BLaER1 (cell line): Measurements from ENCODE around the gene C2CD2.

ENCODE experiments used
- H3K27ac ChIP-seq: shearing (Covaris generic); formaldehyde crosslinking; 2 replicates; pipeline ENCODE4 v1.8.1; 2022
- H3K27me3 ChIP-seq: shearing (Covaris generic); formaldehyde crosslinking; 2 replicates; pipeline ENCODE4 v1.8.1; 2022
- H3K36me3 ChIP-seq: shearing (Covaris generic); formaldehyde crosslinking; 2 replicates; pipeline ENCODE4 v1.8.1; 2022
- H3K4me1 ChIP-seq: shearing (Covaris generic); formaldehyde crosslinking; 2 replicates; pipeline ENCODE4 v1.8.1; 2022
- H3K4me2 ChIP-seq: shearing (Covaris generic); formaldehyde crosslinking; 2 replicates; pipeline ENCODE4 v1.8.1; 2022
- H3K4me3 ChIP-seq: shearing (Covaris generic); formaldehyde crosslinking; 2 replicates; pipeline ENCODE4 v1.8.1; 2022
- H3K9ac ChIP-seq: shearing (Covaris generic); formaldehyde crosslinking; 2 replicates; pipeline ENCODE4 v1.8.1; 2022
- H3K9me3 ChIP-seq: shearing (Covaris generic); formaldehyde crosslinking; 2 replicates; pipeline ENCODE4 v1.8.1; 2022
- H4K20me1 ChIP-seq: shearing (Covaris generic); formaldehyde crosslinking; 2 replicates; pipeline ENCODE4 v1.8.1; 2022
- Cebpa-rat ChIP-seq: shearing (Covaris generic); IDR thresholded peaks from 2 replicates; pipeline ENCODE4 v1.8.1; 2022

Gene C2CD2

GRCh38 chr21:41916888-41917433 is 36.9 kb downstream of the C2CD2 start:
- Histone ChIP-seq H3K4me1 (peaks cover 21% of the 10 kb centered on the region), H4K20me1 (no peaks in the 10 kb centered on the region), H3K36me3 (peaks cover 79% of the 10 kb centered on the region), H3K27me3 (no peaks in the 10 kb centered on the region), H3K9me3 (no peaks in the 10 kb centered on the region), H3K27ac (no peak overlapping the region), H3K9ac (no peak overlapping the region), H3K4me3 (no peak overlapping the region), H3K4me2 (no peak overlapping the region)
- TF ChIP-seq Cebpa-rat: no peak

- TF ChIP-seq Cebpa-rat: no peak
- H3K36me3 ChIP-seq: peaks cover 94% of the 10 kb centered on the region
- H3K4me3 ChIP-seq: no peak overlapping the region
- no peak overlapping the region for H3K27ac ChIP-seq
- no peaks in the 10 kb centered on the region for H3K27me3 ChIP-seq
- no peaks in the 10 kb centered on the region for H4K20me1 ChIP-seq
- H3K9me3 ChIP-seq: no peaks in the 10 kb centered on the region
- no peak overlapping the region for H3K4me2 ChIP-seq
- H3K9ac ChIP-seq: no peak overlapping the region
- peaks cover under 1% of the 10 kb centered on the region; the same call in 1 of the 2 replicates for H3K4me1 ChIP-seq
These were observed 38.9 kb downstream of the C2CD2 start for GRCh38 chr21:41914965-41915364.

GRCh38 chr21:41914358-41914757 is 39.5 kb downstream of the C2CD2 start:
- no peak overlapping the region for H3K9ac ChIP-seq
- H4K20me1 ChIP-seq: no peaks in the 10 kb centered on the region
- H3K27me3 ChIP-seq: no peaks in the 10 kb centered on the region
- TF ChIP-seq Cebpa-rat: no peak
- H3K27ac ChIP-seq: no peak overlapping the region
- peaks cover 94% of the 10 kb centered on the region for H3K36me3 ChIP-seq
- H3K4me2 ChIP-seq: no peak overlapping the region
- H3K4me1 ChIP-seq: no peaks in the 10 kb centered on the region; the same call in 1 of the 2 replicates
- H3K4me3 ChIP-seq: no peak overlapping the region
- no peaks in the 10 kb centered on the region for H3K9me3 ChIP-seq

- Histone ChIP-seq H3K4me2 (no peak overlapping the region), H4K20me1 (no peaks in the 10 kb centered on the region), H3K27ac (no peak overlapping the region), H3K36me3 (peaks cover 94% of the 10 kb centered on the region), H3K9me3 (no peaks in the 10 kb centered on the region), H3K9ac (no peak overlapping the region), H3K4me3 (no peak overlapping the region), H3K27me3 (no peaks in the 10 kb centered on the region), H3K4me1 (no peaks in the 10 kb centered on the region; the same call in 1 of the 2 replicates)
- TF ChIP-seq Cebpa-rat: no peak
These were observed 40.6 kb downstream of the C2CD2 start for GRCh38 chr21:41913230-41913629.

GRCh38 chr21:41908829-41909228 is 45.0 kb downstream of the C2CD2 start:
- H3K9ac ChIP-seq: no peak overlapping the region
- peaks cover 86% of the 10 kb centered on the region for H3K36me3 ChIP-seq
- H3K4me3 ChIP-seq: no peak overlapping the region
- H3K4me1 ChIP-seq: peaks cover 18% of the 10 kb centered on the region
- H3K9me3 ChIP-seq: no peaks in the 10 kb centered on the region
- no peak overlapping the region for H3K4me2 ChIP-seq
- H4K20me1 ChIP-seq: no peaks in the 10 kb centered on the region
- no peaks in the 10 kb centered on the region for H3K27me3 ChIP-seq
- no peak for TF ChIP-seq Cebpa-rat
- no peak overlapping the region for H3K27ac ChIP-seq

- H3K4me2 ChIP-seq: no peak overlapping the region; the same call in 1 of the 2 replicates
- H3K27me3 ChIP-seq: no peaks in the 10 kb centered on the region
- no peak for TF ChIP-seq Cebpa-rat
- H3K27ac ChIP-seq: no peak overlapping the region
- H3K4me3 ChIP-seq: no peak overlapping the region
- peaks cover 25% of the 10 kb centered on the region for H3K4me1 ChIP-seq
- H3K9ac ChIP-seq: no peak overlapping the region
- no peaks in the 10 kb centered on the region for H3K9me3 ChIP-seq
- peaks cover 86% of the 10 kb centered on the region for H3K36me3 ChIP-seq
- H4K20me1 ChIP-seq: no peaks in the 10 kb centered on the region
These were observed 46.1 kb downstream of the C2CD2 start for GRCh38 chr21:41907496-41908258.

GRCh38 chr21:41906770-41907169 is 47.0 kb downstream of the C2CD2 start:
- Histone ChIP-seq H3K9me3 (no peaks in the 10 kb centered on the region), H3K4me1 (peaks cover 32% of the 10 kb centered on the region), H4K20me1 (no peaks in the 10 kb centered on the region), H3K9ac (0 out of 2 replicates have a peak overlapping the region, but pooled peaks have one; percentile 16), H3K4me3 (no peak overlapping the region), H3K27me3 (no peaks in the 10 kb centered on the region), H3K27ac (no peak overlapping the region), H3K36me3 (peaks cover 83% of the 10 kb centered on the region), H3K4me2 (peak overlapping the region; percentile 60)
- no peak for TF ChIP-seq Cebpa-rat

GRCh38 chr21:41903559-41904351 is 50.1 kb downstream of the C2CD2 start:
- H3K4me2 ChIP-seq: peak overlapping the region; percentile 18

GRCh38 chr21:41902946-41903345 is 50.9 kb downstream of the C2CD2 start:
- peaks cover 70% of the 10 kb centered on the region for H3K4me1 ChIP-seq
- TF ChIP-seq Cebpa-rat: no peak
- peaks cover 55% of the 10 kb centered on the region for H3K36me3 ChIP-seq

More at GRCh38 chr21:41903559-41904351, 50.1 kb downstream of the C2CD2 start:
- no peak for TF ChIP-seq Cebpa-rat
- H3K4me1 ChIP-seq: peaks cover 62% of the 10 kb centered on the region
- H3K27me3 ChIP-seq: no peaks in the 10 kb centered on the region
- H4K20me1 ChIP-seq: no peaks in the 10 kb centered on the region
- H3K4me3 ChIP-seq: no peak overlapping the region
- H3K9me3 ChIP-seq: no peaks in the 10 kb centered on the region
- peaks cover 62% of the 10 kb centered on the region for H3K36me3 ChIP-seq
- H3K9ac ChIP-seq: no peak overlapping the region
- no peak overlapping the region for H3K27ac ChIP-seq

GRCh38 chr21:41901782-41902181 is 52.0 kb downstream of the C2CD2 start:
- no peak overlapping the region for H3K4me3 ChIP-seq
- H4K20me1 ChIP-seq: no peaks in the 10 kb centered on the region
- peaks cover 44% of the 10 kb centered on the region for H3K36me3 ChIP-seq
- no peak overlapping the region for H3K4me2 ChIP-seq
- H3K27ac ChIP-seq: no peak overlapping the region
- TF ChIP-seq Cebpa-rat: no peak
- H3K27me3 ChIP-seq: no peaks in the 10 kb centered on the region
- H3K9me3 ChIP-seq: no peaks in the 10 kb centered on the region
- H3K4me1 ChIP-seq: peaks cover 73% of the 10 kb centered on the region
- no peak overlapping the region for H3K9ac ChIP-seq

More at GRCh38 chr21:41902946-41903345, 50.9 kb downstream of the C2CD2 start:
- Histone ChIP-seq H4K20me1 (no peaks in the 10 kb centered on the region), H3K4me3 (no peak overlapping the region), H3K9me3 (no peaks in the 10 kb centered on the region), H3K9ac (no peak overlapping the region), H3K4me2 (peak overlapping the region; percentile 40), H3K27me3 (no peaks in the 10 kb centered on the region), H3K27ac (no peak overlapping the region)
